Neural cell (in vitro differentiated cells): ENCODE results near the gene SRCIN1. TPM values are rescaled to one million over a fixed set of nuclear protein-coding genes. Genes with fewer than 3 reads are reported as not detected.

Source experiments
- H2AFZ ChIP-seq: fragments of 200-600, 300-800 bp; sonication (generic), shearing (Covaris generic); 2 replicates; pipeline ENCODE4 v1.6.0; 2014; ENCODE audit warnings: low read depth, mild to moderate bottlenecking, antibody characterized with exemption, low read length, moderate library complexity
- H3F3A ChIP-seq: fragments of 200-600 bp; shearing (Covaris generic); 2 replicates; pipeline ENCODE4 v1.6.1; 2016; ENCODE audit warnings: mild to moderate bottlenecking, moderate library complexity, mixed read lengths, antibody characterized with exemption, low read length; ENCODE audit not compliant: insufficient read depth, poor library complexity, severe bottlenecking
- H3K27ac ChIP-seq: fragments of 200-600, 300-800 bp; sonication (generic), shearing (Covaris generic); 2 replicates; pipeline ENCODE4 v1.5.1; 2014; ENCODE audit warnings: mild to moderate bottlenecking, low read length, moderate library complexity
- H3K27me3 ChIP-seq: fragments of 300-800, 200-600 bp; sonication (generic), shearing (Covaris generic); 2 replicates; pipeline ENCODE4 v1.6.0; 2014; ENCODE audit warnings: mild to moderate bottlenecking, low read depth, low read length, moderate library complexity; ENCODE audit not compliant: insufficient read depth
- H3K36me3 ChIP-seq: fragments of 300-800, 200-600 bp; sonication (generic), shearing (Covaris generic); 2 replicates; pipeline ENCODE4 v1.5.1; 2014; ENCODE audit warnings: mild to moderate bottlenecking, antibody characterized with exemption, low read length, moderate library complexity; ENCODE audit not compliant: insufficient read depth
- H3K4me2 ChIP-seq: fragments of 300-800, 200-600 bp; sonication (generic), shearing (Covaris generic); 2 replicates; pipeline ENCODE4 v1.6.0; 2014; ENCODE audit warnings: mild to moderate bottlenecking, low read length
- H3K4me3 ChIP-seq: fragments of 300-800, 200-600 bp; sonication (generic), shearing (Covaris generic); 2 replicates; pipeline ENCODE4 v1.5.1; 2014; ENCODE audit warnings: mild to moderate bottlenecking, low read length, moderate library complexity
- H3K79me2 ChIP-seq: fragments of 200-600 bp; shearing (Covaris generic); replicated peaks from 2 replicates; pipeline ENCODE4 v1.6.0; 2014; ENCODE audit warnings: mild to moderate bottlenecking, low read length, moderate library complexity; ENCODE audit not compliant: insufficient read depth
- H3K9ac ChIP-seq: fragments of 300-800, 200-600 bp; sonication (generic), shearing (Covaris generic); 2 replicates; pipeline ENCODE4 v1.6.1; 2016; ENCODE audit warnings: mild to moderate bottlenecking, low read length, mixed read lengths
- H3K9me2 ChIP-seq: fragments of 200-600 bp; shearing (Covaris generic); 2 replicates; pipeline ENCODE4 v1.6.1; 2016; ENCODE audit warnings: mild to moderate bottlenecking, low read length, mixed read lengths; ENCODE audit not compliant: insufficient read depth
- H3K9me3 ChIP-seq: fragments of 200-600, 300-800 bp; sonication (generic), shearing (Covaris generic); 2 replicates; pipeline ENCODE4 v1.6.1; 2016; ENCODE audit warnings: mild to moderate bottlenecking, mixed run types, low read length, moderate library complexity, mixed read lengths
- H4K20me1 ChIP-seq: fragments of 200-600 bp; shearing (Covaris generic); 2 replicates; pipeline ENCODE4 v1.6.1; 2016; ENCODE audit warnings: mild to moderate bottlenecking, mixed run types; ENCODE audit not compliant: insufficient read depth
- EP300 ChIP-seq: fragments of 450-650 bp; conservative IDR thresholded peaks from 2 replicates; pipeline ENCODE4 v1.6.1; 2014; ENCODE audit warnings: antibody characterized with exemption, mild to moderate bottlenecking, moderate library complexity; ENCODE audit not compliant: poor library complexity, severe bottlenecking
- EZH2 ChIP-seq: fragments of 200-600, 300-800 bp; shearing (Covaris generic), sonication (generic); IDR thresholded peaks from 2 replicates; pipeline ENCODE4 v1.6.1; 2014; ENCODE audit warnings: antibody characterized with exemption, low read length, borderline replicate concordance, mild to moderate bottlenecking; ENCODE audit not compliant: insufficient read depth, poor library complexity, severe bottlenecking
- MXI1 ChIP-seq: fragments of 450-650 bp; conservative IDR thresholded peaks from 2 replicates; pipeline ENCODE4 v1.6.1; 2014; ENCODE audit warnings: antibody characterized with exemption, mild to moderate bottlenecking; ENCODE audit not compliant: poor library complexity, severe bottlenecking
- POLR2AphosphoS5 ChIP-seq: IDR thresholded peaks from 2 replicates; pipeline ENCODE4 v1.6.1; 2012
- RAD21 ChIP-seq: fragments of 450-650 bp; conservative IDR thresholded peaks from 2 replicates; pipeline ENCODE4 v1.6.1; 2014; ENCODE audit warnings: antibody characterized with exemption, mild to moderate bottlenecking, moderate library complexity
- SMC3 ChIP-seq: fragments of 450-650 bp; conservative IDR thresholded peaks from 2 replicates; pipeline ENCODE4 v1.6.1; 2014; ENCODE audit warnings: antibody characterized with exemption, mild to moderate bottlenecking, moderate library complexity; ENCODE audit not compliant: poor library complexity
- TAF1 ChIP-seq: IDR thresholded peaks from 2 replicates; pipeline ENCODE4 v1.6.1; 2012; ENCODE audit warnings: low read depth
- polyA plus RNA-seq: library from polyadenylated mRNA; depleted of rRNA; stranded (reverse); fragments of >200 nt; gene quantifications from 2 replicates; pipeline ENCODE4 v1.2.3, GENCODE V29; 2014
- TF ChIP-seq, protein P1 (sequence below): fragments of 450-650 bp; IDR thresholded peaks from 2 replicates; pipeline ENCODE4 v1.5.1; 2014; ENCODE audit warnings: antibody characterized with exemption, mild to moderate bottlenecking, moderate library complexity; ENCODE audit not compliant: poor library complexity, severe bottlenecking
- TF ChIP-seq, protein P2 (sequence below): IDR thresholded peaks from 2 replicates; pipeline ENCODE4 v1.6.1; 2012; ENCODE audit warnings: borderline replicate concordance

SRCIN1 gene
- polyA plus RNA-seq, 1 donor from 2014 or later, result 18.0 TPM

DNA sequence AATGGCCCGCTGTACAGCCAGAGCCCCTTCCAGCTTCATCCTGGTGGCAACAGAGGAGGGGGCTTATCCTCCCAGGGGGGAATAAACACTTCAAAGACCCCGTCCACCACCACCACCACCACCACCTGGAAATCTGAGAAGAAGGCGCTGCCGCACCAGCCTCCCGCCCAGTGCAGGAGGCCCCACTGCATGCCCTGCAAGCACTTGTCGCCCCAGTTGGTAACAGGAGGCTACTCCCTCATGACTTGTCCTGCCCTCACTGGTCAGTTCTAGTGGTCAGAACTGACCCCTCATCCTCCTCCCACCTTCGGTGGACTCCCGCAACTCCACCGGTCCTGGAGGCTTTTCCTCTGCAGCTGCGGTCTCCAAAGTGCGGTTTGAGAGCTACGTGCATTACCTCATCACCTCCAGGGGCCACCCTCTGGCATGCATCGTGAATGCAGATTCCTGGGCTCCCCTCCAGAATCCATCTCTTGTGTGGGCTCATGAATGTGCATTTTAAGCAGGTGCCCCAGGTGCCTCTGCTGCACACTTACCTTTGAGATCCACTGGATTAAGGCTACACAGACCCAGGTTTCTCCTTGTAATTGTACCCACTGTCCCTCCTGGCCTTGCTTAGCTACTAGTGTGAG, 71.8 kb downstream of the SRCIN1 start:
- H3K9me3 ChIP-seq, result no peaks in the 10 kb centered on the region
- no peak overlapping the region for H3K4me3 ChIP-seq
- H3K27me3 ChIP-seq, result no peaks in the 10 kb centered on the region
- no peak overlapping the region for H2AFZ ChIP-seq
- no peaks in the 10 kb centered on the region for H3K9me2 ChIP-seq
- no peak overlapping the region for H3K27ac ChIP-seq
- no peak overlapping the region for H3K9ac ChIP-seq
- no peaks in the 10 kb centered on the region for H3F3A ChIP-seq
- H3K36me3 ChIP-seq, result no peaks in the 10 kb centered on the region
- no peak overlapping the region for H3K4me2 ChIP-seq
- H4K20me1 ChIP-seq, result no peaks in the 10 kb centered on the region
- TF ChIP-seq, protein P1, sequence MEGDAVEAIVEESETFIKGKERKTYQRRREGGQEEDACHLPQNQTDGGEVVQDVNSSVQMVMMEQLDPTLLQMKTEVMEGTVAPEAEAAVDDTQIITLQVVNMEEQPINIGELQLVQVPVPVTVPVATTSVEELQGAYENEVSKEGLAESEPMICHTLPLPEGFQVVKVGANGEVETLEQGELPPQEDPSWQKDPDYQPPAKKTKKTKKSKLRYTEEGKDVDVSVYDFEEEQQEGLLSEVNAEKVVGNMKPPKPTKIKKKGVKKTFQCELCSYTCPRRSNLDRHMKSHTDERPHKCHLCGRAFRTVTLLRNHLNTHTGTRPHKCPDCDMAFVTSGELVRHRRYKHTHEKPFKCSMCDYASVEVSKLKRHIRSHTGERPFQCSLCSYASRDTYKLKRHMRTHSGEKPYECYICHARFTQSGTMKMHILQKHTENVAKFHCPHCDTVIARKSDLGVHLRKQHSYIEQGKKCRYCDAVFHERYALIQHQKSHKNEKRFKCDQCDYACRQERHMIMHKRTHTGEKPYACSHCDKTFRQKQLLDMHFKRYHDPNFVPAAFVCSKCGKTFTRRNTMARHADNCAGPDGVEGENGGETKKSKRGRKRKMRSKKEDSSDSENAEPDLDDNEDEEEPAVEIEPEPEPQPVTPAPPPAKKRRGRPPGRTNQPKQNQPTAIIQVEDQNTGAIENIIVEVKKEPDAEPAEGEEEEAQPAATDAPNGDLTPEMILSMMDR, result no peak
- TF ChIP-seq RAD21 (no peak), EZH2 (no peak), POLR2AphosphoS5 (peak; percentile 6), MXI1 (no peak)
- TF ChIP-seq, protein P2, sequence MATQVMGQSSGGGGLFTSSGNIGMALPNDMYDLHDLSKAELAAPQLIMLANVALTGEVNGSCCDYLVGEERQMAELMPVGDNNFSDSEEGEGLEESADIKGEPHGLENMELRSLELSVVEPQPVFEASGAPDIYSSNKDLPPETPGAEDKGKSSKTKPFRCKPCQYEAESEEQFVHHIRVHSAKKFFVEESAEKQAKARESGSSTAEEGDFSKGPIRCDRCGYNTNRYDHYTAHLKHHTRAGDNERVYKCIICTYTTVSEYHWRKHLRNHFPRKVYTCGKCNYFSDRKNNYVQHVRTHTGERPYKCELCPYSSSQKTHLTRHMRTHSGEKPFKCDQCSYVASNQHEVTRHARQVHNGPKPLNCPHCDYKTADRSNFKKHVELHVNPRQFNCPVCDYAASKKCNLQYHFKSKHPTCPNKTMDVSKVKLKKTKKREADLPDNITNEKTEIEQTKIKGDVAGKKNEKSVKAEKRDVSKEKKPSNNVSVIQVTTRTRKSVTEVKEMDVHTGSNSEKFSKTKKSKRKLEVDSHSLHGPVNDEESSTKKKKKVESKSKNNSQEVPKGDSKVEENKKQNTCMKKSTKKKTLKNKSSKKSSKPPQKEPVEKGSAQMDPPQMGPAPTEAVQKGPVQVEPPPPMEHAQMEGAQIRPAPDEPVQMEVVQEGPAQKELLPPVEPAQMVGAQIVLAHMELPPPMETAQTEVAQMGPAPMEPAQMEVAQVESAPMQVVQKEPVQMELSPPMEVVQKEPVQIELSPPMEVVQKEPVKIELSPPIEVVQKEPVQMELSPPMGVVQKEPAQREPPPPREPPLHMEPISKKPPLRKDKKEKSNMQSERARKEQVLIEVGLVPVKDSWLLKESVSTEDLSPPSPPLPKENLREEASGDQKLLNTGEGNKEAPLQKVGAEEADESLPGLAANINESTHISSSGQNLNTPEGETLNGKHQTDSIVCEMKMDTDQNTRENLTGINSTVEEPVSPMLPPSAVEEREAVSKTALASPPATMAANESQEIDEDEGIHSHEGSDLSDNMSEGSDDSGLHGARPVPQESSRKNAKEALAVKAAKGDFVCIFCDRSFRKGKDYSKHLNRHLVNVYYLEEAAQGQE, result no peak
- H3K79me2 ChIP-seq, result no peaks in the 10 kb centered on the region

DNA sequence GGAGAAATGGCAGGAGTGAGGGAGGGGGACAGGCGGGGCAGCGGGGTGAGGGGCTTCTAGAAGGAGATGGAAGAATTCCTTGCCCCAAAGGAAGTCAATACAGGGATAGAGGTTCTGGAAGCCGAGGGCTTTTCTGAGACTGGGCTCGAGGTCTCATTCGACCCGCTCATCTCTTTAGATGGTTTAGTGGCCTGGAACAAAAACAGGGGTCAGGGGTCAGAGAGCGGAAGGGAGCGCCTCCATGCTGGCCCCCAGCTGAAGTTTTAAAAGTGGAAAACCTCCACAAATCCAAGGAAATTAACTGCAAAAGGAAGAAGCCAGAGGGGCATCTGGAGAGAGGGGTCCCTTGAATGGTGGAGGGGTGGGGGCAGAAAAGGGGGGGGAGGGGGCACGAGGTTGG, 72.5 kb downstream of the SRCIN1 start:
- H4K20me1 ChIP-seq, result no peaks in the 10 kb centered on the region
- no peaks in the 10 kb centered on the region for H3K79me2 ChIP-seq
- no peak overlapping the region for H2AFZ ChIP-seq
- H3K9ac ChIP-seq, result no peak overlapping the region
- H3K36me3 ChIP-seq, result no peaks in the 10 kb centered on the region
- H3K9me3 ChIP-seq, result no peaks in the 10 kb centered on the region
- no peaks in the 10 kb centered on the region for H3K9me2 ChIP-seq
- no peak overlapping the region for H3K4me3 ChIP-seq
- H3K27me3 ChIP-seq, result no peaks in the 10 kb centered on the region
- no peak overlapping the region for H3K27ac ChIP-seq
- TF ChIP-seq EZH2, result no peak
- no peak for TF ChIP-seq SMC3
- TF ChIP-seq, protein P1, result no peak
- no peak for TF ChIP-seq EP300
- TF ChIP-seq RAD21, result no peak
- TF ChIP-seq POLR2AphosphoS5, result no peak
- TF ChIP-seq MXI1, result no peak
- TF ChIP-seq, protein P2, result no peak
- no peak for TF ChIP-seq TAF1
- no peaks in the 10 kb centered on the region for H3F3A ChIP-seq
- H3K4me2 ChIP-seq, result no peak overlapping the region
